ENCODE measurements around the gene OR51M1. TPM values are rescaled to one million over a fixed set of nuclear protein-coding genes. Genes with fewer than 3 reads are reported as not detected.
"Not testable (repeated sequence)": the region's sequence is repeated elsewhere in the genome, so short reads cannot be mapped to it uniquely, and the experiment has no call there.

The OR51M1 gene
- total RNA-seq: under 1 TPM in 1 of 2 donors, not detected in 1; 0.91 TPM

DNA sequence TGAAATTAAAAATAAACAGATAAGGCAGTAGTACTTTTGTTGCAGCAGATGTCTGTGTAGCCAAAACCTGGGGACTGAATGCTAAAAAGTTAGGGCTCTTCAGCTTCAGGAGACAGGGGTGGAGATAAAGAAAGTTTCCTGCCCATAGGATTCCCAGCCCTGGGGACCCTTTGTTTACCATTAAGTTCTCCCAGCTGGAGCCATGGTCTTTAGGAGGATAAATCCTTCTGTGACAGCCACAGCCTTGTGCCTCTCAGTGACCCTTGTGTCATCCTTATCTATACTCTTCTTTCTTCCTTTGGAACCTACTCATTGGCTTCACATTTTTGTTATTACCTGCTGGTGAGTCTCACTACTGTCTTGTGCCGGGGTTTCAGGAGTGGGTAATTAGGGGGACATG lies at the start of gene OR51M1:
Gene OR51M1 (plus strand): TSS at position 237 of the 400 bp plus-strand sequence. CDS start 5,587 bp downstream, outside the sequence.
- no peaks in the 10 kb centered on the region for H3K9me3 ChIP-seq
- no peaks in the 10 kb centered on the region for H3K4me1 ChIP-seq (replicated peaks)
- no peak within 1 kb of the TSS for H3K4me3 ChIP-seq
- intact Hi-C loops (cut with DNase I): no loop called here
- WGBS: 77% methylated on average over 1 of the region's 1 CpG
- H3K27me3 ChIP-seq (replicated peaks; ENCODE audit: insufficient read depth): no peaks in the 10 kb centered on the region
- no peak within 1 kb of the TSS for H3K27ac ChIP-seq
- TF ChIP-seq, protein P1, sequence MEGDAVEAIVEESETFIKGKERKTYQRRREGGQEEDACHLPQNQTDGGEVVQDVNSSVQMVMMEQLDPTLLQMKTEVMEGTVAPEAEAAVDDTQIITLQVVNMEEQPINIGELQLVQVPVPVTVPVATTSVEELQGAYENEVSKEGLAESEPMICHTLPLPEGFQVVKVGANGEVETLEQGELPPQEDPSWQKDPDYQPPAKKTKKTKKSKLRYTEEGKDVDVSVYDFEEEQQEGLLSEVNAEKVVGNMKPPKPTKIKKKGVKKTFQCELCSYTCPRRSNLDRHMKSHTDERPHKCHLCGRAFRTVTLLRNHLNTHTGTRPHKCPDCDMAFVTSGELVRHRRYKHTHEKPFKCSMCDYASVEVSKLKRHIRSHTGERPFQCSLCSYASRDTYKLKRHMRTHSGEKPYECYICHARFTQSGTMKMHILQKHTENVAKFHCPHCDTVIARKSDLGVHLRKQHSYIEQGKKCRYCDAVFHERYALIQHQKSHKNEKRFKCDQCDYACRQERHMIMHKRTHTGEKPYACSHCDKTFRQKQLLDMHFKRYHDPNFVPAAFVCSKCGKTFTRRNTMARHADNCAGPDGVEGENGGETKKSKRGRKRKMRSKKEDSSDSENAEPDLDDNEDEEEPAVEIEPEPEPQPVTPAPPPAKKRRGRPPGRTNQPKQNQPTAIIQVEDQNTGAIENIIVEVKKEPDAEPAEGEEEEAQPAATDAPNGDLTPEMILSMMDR (IDR thresholded peaks at IDR 0.05): no peak
- TF ChIP-seq POLR2A (IDR thresholded peaks at IDR 0.05) (no peak), POLR2AphosphoS5 (IDR thresholded peaks at IDR 0.05) (no peak)
- DNase-seq (ENCODE audit: low spot score): no peak
- no peaks in the 10 kb centered on the region for H3K36me3 ChIP-seq

- Histone ChIP-seq H3K27ac (no peak overlapping the region), H3K4me1 (replicated peaks) (no peaks in the 10 kb centered on the region), H3K4me3 (no peak overlapping the region), H3K9me3 (no peaks in the 10 kb centered on the region), H3K36me3 (no peaks in the 10 kb centered on the region), H3K27me3 (replicated peaks; ENCODE audit: insufficient read depth) (no peaks in the 10 kb centered on the region)
- 41% methylated on average over 1 of the region's 1 CpG for WGBS
- no peak for DNase-seq (ENCODE audit: low spot score)
- intact Hi-C loops (cut with DNase I): no loop called here
- no peak for TF ChIP-seq POLR2A (IDR thresholded peaks at IDR 0.05)
- TF ChIP-seq, protein P1 (IDR thresholded peaks at IDR 0.05): no peak
- no peak for TF ChIP-seq POLR2AphosphoS5 (IDR thresholded peaks at IDR 0.05)
These were observed 48.4 kb upstream of the OR51M1 start for GRCh38 chr11:5335170-5335569.

DNA sequence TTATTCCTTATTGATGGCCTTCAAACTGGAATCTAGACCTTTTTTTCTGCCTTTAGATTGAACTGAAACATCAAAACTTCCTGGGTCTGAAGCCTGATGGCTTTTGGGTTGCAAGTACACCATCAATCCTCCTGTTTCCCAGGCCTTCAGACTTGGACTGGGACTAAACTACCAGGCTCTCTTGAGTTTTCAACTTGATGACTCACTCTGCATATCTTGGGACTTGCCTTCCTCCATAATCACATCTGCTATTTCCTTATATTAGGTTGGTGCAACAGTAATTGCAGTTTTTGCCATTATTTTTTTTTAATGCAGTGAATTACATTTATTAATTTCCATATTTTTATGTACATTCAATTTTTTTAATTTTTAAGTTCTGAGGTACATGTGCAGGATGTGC lies 47.3 kb upstream of the OR51M1 start:
- H3K4me3 ChIP-seq: no peak overlapping the region
- no peaks in the 10 kb centered on the region for H3K9me3 ChIP-seq
- TF ChIP-seq, protein P1 (IDR thresholded peaks at IDR 0.05): no peak
- TF ChIP-seq POLR2AphosphoS5 (IDR thresholded peaks at IDR 0.05) (no peak), POLR2A (IDR thresholded peaks at IDR 0.05) (no peak)
- intact Hi-C loops (cut with DNase I): no loop called here
- no peaks in the 10 kb centered on the region for H3K36me3 ChIP-seq
- no peak overlapping the region for H3K27ac ChIP-seq
- no peaks in the 10 kb centered on the region for H3K27me3 ChIP-seq (replicated peaks; ENCODE audit: insufficient read depth)
- H3K4me1 ChIP-seq (replicated peaks): no peaks in the 10 kb centered on the region
- no peak for DNase-seq (ENCODE audit: low spot score)

DNA sequence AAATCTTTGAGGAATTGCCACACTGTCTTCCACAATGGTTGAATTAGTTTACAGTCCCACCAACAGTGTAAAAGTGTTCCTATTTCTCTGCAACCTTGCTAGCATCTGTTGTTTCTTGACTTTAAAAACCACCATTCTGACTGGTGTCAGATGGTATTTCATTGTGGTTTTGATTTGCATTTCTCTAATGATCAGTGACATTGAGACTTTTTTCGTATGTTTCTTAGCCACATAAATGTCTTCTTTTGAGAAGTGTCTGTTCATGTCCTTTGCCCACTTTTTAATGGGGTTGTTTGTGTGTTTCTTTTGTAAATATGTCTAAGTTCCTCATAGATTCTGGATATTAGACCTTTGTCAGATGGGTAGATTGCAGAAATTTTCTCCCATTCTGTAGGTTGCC lies 46.4 kb upstream of the OR51M1 start:
- H3K36me3 ChIP-seq; H3K4me3 ChIP-seq; H3K27me3 ChIP-seq (replicated peaks; ENCODE audit: insufficient read depth); DNase-seq (ENCODE audit: low spot score); H3K4me1 ChIP-seq (replicated peaks); intact Hi-C loops (cut with DNase I); H3K9me3 ChIP-seq; H3K27ac ChIP-seq: not testable (repeated sequence)
- WGBS: 64% methylated on average over 1 of the region's 1 CpG

- Histone ChIP-seq H3K4me1 (replicated peaks) (no peaks in the 10 kb centered on the region), H3K27ac (no peak overlapping the region), H3K9me3 (no peaks in the 10 kb centered on the region), H3K36me3 (no peaks in the 10 kb centered on the region), H3K4me3 (no peak overlapping the region), H3K27me3 (replicated peaks; ENCODE audit: insufficient read depth) (no peaks in the 10 kb centered on the region)
- 85% methylated on average over 1 of the region's 1 CpG for WGBS
- no peak for DNase-seq (ENCODE audit: low spot score)
- intact Hi-C loops (cut with DNase I): no loop called here
- TF ChIP-seq POLR2AphosphoS5 (IDR thresholded peaks at IDR 0.05) (no peak), POLR2A (IDR thresholded peaks at IDR 0.05) (no peak)
- TF ChIP-seq, protein P1 (IDR thresholded peaks at IDR 0.05): no peak
These were observed 43.8 kb upstream of the OR51M1 start for GRCh38 chr11:5339771-5340322.
